ENCODE data around the gene SAMD10.
A peak's percentile ranks its signal among the peaks of the same experiment; 100 is the strongest.
"Not testable (repeated sequence)": the region's sequence is repeated elsewhere in the genome, so short reads cannot be mapped to it uniquely, and the experiment has no call there.

Gene SAMD10

DNA sequence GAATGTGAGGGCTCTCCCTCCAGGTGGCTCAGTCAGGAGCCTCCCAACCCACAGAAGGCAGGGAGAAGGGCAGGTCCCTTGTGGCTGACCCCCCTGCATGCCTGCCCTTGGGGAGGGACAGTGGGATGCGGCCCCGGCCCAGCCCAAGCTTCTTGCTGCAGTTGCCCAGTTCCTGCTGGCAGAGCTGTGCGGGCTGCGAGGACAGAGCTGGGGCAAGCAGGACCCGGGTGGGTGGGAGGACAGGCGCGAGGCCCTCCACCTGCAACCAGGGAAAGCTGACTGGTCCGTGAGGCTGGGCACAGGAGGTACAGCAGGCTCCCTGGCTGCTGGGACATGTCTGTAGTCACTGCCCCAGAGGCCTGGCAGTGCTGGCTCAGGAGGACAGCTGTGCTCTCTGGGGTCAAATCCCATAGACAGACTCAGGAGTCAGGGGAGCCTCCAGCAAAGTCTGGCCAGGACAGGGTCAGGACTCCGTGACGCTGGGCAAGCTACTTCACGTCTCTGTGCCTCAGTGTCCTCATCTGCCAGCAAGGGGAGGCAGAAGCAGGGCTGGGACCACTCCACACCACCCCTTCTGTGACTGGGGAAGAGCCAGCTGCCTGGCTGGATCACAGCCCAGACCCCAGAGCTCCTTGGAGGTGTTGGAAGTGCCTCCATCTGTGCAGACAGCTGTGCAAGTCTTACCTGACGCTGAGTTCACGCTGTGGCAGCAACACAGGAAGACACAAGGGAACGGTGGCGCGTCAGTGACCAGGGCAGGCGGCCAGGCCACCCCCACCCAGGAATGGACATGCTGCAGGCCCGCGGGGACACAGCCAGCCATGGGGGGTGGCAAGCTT is 36.3 kb downstream of the SAMD10 start:
- DNase-seq: no peak

GRCh38 chr20:63942250-63942951 is 37.0 kb downstream of the SAMD10 start:
- peak in 5 of 56 donors; percentile 13 to 56 (median 14) for DNase-seq

DNA sequence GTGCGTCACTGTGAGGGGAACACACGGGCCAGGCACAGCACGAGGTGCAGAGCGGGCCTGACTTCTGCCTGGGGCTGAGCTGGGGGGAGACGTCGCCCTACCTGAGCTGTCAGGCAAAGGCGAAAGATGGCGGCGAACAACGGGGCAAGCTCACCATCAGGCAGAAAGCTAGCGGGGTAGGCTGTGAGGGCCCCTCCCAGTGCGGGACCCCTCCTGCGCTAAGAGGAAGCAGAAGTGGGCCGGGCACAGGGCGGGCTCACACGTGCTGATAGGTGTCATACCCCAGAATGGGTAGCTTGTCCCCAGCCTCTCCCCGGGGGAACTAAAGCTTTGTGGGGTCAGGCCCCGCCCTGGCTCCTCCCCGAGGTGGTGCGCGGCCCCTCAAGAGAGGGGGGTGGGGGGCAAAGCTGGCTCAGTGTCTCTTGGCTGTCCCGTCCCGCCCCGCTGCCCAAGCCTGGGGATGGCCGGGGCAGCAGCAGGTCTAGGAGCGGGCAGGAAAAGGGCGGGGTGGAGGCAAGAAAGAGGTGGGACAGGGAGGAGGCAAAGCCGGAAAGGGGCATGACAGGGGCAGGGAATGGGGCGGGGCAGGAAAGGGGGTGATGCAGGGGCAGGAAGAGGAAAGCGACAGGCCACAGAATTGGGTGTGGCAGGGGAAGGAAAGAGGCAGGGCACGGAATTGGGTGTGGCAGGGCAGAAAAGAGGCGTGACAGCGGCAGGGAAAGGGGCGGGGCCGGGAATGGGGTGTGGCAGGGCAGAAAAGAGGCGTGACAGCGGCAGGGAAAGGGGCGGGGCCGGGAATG is 38.0 kb downstream of the SAMD10 start:
- DNase-seq: peak in 1 of 56 donors; percentile 8

DNA sequence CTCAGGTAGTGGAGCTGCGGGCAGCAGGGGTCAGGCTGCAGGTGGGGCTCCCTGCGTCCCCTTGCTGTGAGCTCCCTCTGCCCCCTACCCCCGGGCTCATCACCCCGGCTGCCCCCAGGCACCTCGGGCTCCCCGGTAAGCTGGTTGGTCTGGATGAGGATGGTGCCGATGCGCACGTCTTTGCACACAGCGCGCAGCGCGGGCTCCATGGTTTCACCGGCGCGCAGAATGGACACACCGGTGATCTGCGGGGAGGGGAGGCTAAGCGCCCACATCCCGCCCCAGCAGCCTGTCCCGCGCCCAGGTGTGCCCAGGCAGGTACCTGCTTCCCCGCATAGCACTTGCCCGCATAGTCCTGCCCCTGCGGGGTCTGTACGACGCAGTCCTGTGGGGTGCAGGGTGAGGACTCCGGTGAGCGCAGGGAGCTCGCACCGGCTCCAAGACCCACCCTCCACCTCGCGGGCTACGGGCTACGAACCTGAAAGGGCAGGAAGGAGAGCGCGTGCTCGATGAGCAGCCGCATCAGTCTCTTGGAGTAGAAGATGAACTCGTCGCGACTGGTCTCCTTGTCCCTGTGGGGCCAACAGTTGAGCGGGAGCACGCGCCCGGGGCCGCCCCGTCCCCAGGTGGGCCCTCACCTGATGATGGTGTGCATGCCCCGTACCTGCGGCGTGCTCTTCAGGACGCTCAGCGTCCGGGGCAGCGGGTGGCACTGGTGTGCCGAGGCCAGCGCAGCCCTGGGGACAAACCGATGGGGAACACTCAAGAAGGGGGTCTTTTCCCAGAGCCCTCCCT is 38.8 kb downstream of the SAMD10 start:
- no peak for DNase-seq

- DNase-seq: no peak
Measured at GRCh38 chr20:63940071-63940471, 39.4 kb downstream of the SAMD10 start.

- DNase-seq: no peak
Measured at GRCh38 chr20:63939061-63939935, 40.1 kb downstream of the SAMD10 start.

DNA sequence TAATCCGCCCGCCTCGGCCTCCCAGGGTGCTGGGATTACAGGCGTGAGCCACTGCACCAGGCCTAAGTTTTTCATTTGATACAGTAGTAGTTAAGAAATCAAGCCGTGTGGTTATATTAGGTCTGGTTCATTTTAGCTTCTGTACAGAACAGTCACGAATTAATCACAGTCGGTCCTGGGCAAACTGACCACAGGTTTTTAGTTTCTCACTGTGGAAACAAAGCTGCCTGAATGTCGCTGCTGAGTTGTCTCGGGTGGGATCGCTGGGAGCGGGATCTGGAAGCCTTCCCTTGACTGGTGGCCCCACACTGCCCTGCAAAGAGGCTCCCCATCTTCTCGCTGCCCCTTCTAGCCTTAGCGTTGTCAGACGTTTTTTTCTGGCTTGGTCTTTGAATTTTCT is 41.8 kb downstream of the SAMD10 start:
- no peak for DNase-seq

DNA sequence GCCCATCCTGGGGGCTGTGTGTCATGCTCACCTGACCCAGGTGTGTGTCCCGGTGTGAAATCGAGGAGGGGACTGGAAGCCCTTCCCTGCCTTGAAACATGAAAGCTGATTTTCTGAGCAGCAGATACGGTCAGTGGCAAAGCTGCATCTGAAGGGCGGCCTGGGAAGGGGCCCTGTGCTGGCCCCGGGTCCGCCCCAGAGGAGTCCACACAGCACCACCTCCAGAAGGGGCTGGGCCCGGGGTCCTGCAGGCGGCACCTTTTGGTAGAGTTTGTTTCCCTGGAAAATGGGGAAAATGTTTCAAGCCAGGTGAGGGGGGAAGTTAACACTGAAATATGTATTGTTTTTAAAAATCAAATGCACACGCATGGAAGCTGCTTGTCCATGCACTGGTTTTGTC is 44.0 kb downstream of the SAMD10 start:
- DNase-seq: no peak

- DNase-seq: no peak
Measured at GRCh38 chr20:63934271-63935068, 45.0 kb downstream of the SAMD10 start.

GRCh38 chr20:63933646-63934045 is 45.8 kb downstream of the SAMD10 start:
- no peak for DNase-seq

DNA sequence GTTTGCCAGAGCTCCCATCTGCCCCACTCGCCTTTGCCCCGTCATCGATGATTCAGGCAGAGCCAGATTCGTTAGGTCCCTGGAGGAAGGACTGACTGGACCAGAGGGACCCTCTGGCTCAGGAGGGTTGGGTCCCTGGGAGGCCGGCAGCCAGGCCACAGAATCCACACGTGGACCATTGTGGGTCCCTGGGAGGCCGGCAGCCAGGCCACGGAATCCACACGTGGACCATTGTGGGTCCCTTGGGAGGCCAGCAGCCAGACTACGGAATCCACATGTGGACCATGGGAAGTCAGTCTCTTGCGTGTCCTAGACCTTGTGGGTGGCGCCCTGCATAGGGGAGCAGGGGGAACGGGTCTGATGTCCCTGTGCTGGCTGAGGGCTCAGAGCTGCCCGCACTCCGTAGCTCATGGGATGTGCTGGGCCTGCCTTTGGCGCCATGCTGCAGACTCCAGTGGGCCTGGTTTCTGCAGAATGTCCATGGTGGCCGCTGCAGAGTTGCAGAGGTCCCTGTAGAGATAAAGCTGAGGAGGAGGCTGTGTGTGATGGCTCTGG is 46.8 kb downstream of the SAMD10 start:
- no peak for DNase-seq

DNA sequence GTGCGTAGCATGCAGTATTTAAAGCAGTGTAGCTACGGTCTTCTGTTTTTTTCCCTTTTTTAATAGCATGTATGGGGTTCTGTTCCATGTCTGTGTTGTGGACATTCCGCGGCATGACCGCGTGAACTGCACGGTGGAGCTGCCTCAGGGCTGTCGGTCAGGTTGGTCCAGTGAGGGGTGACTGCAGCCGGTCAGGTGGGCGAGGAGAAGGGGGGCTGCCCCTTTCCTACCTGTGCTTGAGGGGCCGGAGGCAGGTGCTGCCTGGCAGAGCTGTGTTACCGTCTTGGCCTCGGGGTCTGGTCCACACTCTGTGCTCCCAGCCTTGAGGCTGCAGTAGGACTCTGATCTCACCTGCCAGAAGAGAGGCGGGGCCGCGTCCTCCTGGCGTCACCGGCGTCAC is 47.7 kb downstream of the SAMD10 start:
- DNase-seq: no peak

DNA sequence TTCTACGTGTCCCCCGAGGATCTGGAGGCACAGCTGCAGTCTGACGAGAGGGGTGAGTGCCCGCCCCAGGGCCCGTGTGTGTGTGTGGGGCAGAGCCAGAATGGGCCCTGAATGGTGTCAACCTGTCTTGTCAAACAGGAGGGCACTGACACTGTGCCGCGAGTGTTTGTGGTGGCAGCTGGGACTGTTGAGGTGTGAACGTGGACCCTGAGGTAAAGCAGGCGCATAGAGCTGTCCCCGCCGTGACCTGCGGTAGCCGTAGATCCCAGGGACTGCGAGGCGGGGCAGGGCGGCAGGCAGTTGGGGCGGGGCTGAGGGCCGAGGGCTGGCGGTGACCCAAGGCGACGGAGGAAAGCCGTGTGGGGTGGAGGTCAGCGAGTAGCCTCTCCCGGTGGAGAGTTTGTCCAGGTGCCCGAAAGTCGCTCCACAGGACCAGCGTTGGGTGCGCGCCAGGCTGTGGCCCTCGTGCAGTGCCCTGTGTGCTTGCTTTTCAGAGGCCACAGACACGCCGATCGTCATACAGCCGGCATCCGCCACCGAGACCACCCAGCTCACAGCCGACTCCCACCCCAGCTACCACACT is 48.4 kb downstream of the SAMD10 start:
- no peak for DNase-seq

DNA sequence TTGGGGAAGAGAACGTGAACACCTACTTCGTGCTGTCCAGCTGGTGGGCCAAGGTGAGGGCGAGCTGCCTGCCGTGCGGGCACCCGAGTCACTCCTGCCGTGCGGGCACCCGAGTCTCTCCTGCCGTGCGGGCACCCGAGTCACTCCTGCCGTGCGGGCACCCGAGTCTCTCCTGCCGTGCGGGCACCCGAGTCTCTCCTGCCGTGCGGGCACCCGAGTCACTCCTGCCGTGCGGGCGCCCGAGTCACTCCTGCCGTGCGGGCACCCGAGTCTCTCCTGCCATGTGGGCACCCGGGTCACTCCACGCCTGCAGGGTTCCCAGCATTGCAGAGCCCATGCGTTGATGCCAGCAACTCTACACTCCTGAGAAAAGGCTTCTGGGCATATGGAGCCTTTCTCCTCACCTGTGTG is 50.0 kb downstream of the SAMD10 start:
- not testable (repeated sequence) for DNase-seq

DNA sequence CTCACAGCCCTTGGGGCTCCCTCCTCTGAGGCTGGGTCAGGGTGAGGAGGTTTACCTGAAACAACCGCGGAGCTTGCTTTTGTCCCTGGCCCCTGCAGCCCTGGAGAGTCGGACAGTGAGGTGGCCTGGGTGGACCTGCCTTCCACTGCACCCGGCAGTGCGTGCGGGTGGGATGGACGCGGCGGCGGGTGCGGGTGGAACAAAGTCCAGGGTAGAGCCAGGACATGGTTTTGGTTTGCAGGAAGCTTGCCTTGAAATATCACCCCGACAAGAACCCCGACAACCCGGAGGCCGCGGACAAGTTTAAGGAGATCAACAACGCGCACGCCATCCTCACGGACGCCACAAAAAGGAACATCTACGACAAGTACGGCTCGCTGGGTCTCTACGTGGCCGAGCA is 50.4 kb downstream of the SAMD10 start:
- DNase-seq: no peak

- no peak for DNase-seq
Measured at GRCh38 chr20:63926298-63926697, 53.1 kb downstream of the SAMD10 start.

DNA sequence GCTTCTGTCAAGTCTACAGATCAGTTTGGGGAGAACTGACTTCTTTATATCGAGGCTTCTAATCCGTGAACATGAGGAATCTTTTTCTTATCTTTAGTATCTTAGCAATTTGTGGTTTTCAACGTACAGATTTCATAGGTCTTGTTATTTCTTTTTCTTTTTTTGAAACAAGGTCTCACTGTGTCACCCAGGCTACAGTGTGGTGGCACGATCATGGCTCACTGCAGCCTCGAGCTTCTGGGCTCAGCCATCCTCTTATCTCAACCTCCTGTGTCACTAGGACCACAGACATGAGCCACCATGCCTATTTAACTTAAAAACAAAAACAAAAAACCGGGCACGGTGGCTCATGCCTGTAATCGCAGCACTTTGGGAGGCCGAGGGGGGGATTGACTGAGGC is 55.2 kb downstream of the SAMD10 start:
- no peak for DNase-seq
